GM21576 (cell line): ENCODE data around the gene SNRPA1.

Experiments
- ATAC-seq: cut with Tn5 transposase; IDR thresholded peaks from one replicate; pipeline ENCODE4 v1.9.1; 2021; ENCODE audit warnings: mild to moderate bottlenecking, moderate library complexity; ENCODE audit not compliant: unreplicated experiment

SNRPA1 gene

DNA sequence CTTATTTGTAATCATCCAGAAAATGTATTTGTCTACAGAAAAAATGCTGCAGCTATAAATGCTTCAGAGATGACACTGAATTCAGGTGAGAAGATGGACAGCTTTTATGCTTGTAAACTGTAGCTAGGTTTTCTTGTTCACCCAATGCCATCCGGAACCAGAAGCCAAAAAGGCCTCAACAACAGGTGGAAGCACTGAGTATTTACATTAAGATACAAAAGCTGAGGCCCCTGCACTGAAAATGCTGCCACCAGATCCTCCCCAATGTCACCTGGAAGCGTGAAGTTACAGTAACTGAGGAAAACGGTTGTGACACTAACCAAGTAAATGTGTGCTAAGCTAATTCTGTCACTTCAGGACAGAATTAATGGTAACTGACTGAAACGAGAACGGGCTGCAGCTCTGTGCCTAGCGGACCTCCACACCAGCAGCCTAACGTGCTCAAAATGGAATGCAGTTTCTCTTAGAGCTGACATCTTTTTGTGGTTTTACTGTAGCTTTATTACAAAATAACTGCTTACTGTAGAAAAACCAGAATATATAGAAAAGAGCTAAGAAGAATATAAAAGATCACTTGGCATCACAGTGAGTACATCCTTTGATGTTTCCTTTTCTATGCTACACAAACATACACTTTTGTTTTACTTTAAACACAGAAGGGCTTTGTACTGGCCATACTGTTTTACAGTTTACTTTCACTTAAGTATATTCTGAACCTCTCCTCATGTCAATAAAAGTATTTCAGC, 50.8 kb downstream of the SNRPA1 start:
- ATAC-seq: no peak

DNA sequence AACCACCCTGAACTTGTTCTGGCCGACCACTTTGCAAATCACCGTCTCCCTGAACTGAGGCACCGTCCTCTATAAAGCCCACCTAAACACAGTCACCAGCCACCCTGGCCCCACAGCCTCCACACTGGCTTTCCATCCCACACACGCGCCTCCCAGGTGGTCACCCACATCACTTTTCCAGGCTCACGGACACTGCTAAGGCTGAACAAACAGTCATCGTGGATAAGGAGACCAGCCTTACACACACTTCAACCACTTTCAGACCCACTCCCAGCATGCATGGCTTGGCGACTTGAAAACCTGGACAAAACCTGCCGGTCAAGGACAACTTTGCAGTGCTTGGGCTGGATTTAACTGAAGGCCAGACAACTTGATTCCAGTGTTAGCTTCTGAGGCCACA, 51.6 kb downstream of the SNRPA1 start:
- no peak for ATAC-seq

DNA sequence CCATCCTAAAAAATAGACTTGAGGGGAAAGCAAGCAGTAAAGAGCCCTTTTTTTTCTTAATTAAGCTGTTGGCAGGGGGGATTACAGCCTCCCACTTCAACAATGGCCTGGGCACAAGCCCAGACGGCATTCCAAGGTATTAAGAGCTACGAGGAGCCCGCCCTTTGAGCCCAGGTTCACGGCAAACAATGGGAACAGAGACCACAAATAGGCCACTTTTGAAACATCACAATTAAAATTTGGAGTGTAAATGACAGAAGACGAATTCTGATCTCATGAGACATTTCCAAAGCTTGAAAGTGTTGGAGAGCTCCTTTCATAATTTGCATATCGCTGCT, 52.1 kb downstream of the SNRPA1 start:
- ATAC-seq: no peak

DNA sequence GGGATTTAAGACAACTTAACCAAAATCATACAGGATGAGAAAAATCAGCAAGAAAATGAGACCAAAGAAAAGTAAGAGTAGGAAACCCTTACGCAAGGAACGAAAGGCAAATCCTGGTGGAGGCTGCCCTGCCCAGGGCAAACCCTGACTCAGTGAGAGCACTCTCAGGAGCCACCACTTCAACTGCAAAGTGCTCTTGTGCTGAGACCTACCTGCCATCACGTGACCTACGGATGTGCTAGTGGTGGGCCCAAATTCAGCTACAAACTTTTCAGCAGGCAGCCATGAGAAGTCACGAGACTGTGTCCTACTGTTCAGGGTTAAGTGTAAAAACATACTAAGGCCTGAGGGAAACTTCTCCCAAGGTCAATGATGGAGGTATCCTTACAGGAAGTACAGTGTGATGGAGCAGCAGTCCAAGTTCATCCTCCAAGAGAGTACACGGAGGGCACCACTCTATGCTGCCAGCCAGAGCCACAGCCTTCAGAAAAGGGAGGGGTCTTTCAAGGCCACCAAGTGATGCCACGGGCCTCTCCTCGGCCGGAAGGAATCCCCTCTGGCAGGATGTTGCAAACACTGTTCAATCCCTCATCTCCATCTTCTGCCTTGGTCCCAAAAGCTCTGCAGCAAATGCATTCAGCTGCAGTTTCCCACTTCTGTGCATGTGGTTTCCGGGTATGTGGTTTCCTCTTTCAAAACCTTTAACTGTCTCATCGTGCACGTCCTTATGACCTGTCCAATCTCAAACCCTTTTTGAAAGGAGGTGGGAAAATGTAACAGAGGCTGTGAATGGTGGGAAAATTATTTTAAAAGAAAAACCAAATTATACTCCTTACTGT, 52.7 kb downstream of the SNRPA1 start:
- ATAC-seq: peak; percentile 72

DNA sequence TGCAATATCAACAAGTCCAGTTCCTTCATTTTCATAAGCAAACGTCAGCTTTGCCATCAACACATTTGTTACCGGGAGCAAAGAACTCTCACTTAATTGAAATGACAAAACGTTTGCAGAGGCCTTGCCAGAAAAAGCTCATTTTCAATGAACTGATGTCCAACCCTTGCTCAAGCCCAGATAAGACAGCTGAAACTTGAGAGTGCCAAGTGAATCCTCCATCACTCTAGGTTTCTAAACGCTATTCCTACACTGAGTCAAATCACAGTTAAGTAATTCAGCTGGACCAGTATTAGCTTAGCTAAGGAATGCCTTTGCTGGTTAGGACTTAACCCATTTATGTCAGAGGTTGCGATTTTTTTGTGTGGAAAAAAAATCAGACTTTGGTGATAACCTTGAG, 54.7 kb downstream of the SNRPA1 start:
- no peak for ATAC-seq

DNA sequence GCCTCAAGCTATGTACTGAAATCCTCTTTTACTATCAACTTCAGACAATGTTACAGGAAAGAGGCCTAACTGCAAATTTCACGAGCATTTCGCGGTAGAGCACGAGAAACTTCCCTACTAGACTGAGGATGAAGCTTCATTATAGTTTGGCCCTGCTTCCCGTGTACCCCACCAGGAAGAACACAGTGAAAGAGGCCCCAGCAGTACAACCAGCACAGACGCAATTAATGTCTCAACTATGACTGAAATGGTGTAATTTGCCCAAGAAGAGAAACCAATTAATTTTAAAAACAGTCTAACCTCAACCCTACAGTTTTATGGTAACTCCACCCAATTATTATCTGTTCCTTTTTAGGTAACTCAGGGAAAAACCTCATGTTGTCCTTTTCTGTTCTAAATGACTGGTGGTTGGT, 55.3 kb downstream of the SNRPA1 start:
- no peak for ATAC-seq

DNA sequence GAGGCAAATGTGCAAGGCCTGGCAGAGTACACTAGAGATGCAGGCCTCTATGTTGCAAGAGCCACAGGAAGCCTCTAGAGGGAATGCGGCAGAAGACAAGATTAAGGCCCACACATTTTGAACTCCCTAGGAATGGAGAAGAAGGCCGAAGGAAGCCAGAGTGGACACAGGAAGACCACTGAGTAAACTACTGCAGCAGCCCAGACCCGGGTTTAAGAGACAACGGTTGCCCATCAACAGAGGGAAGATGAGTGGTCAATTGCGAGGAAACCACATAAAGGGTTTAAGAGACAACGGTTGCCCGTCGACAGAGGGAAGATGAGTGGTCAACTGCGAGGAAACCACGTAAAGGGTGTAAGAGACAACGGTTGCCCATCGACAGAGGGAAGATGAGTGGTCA, 57.8 kb downstream of the SNRPA1 start:
- no peak for ATAC-seq

DNA sequence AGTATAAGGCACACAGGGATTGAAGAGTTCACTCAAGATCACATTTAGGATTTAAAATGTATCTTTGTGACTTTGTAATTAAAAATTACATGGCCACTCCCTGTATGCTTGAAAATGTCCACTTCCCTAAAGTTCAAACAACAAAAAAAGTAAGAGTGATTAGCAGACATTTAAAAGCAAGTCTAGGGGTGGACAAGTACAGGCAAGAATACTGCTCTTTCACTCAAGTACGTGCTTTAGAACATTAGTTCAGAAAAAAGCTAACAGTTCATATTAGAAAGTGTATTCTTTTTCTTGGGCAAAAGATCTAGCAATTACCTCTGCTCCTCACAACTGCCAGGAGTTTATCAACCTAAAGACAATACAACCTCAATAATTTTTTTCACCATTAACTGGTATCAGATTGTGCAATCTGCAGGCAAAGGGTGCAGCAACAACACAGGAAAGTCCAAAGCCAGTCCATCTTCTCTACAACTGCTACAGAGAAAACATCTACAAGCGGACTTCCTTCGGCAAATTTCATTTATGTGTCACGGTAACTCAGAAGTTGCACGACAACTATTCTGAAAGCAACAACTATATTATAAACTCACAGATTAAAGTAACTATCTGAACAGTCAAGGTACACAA, 61.3 kb downstream of the SNRPA1 start:
- no peak for ATAC-seq

DNA sequence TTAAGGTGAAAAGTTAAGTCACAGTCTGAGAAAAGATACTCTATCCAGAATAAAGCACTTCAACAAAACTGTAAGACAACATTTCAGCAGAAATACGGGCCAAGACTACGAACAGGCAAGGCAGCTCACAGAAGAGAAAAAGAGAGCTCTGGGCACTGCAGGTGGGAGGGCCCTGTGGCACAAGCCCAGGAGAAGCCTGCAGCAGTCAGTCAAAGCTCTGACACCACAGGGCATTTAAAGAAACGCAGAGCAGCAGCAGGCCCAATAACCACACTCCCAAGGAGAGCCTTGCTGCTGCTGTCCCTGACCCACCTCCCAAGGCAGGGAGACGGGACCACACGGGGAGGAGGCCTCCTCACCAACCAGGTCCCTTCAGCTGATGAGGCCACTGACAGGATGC, 62.4 kb downstream of the SNRPA1 start:
- ATAC-seq: no peak
